CD4-positive, alpha-beta T cell treated with Interleukin-4 for 1 hour (primary cell): ENCODE measurements around the gene ABCG2.

Experiments used
- DNase-seq, 2 donors: peaks; one replicate each; pipeline ENCODE4 v3.0.0-alpha.2; 2020 to 2022

ABCG2 gene

DNA sequence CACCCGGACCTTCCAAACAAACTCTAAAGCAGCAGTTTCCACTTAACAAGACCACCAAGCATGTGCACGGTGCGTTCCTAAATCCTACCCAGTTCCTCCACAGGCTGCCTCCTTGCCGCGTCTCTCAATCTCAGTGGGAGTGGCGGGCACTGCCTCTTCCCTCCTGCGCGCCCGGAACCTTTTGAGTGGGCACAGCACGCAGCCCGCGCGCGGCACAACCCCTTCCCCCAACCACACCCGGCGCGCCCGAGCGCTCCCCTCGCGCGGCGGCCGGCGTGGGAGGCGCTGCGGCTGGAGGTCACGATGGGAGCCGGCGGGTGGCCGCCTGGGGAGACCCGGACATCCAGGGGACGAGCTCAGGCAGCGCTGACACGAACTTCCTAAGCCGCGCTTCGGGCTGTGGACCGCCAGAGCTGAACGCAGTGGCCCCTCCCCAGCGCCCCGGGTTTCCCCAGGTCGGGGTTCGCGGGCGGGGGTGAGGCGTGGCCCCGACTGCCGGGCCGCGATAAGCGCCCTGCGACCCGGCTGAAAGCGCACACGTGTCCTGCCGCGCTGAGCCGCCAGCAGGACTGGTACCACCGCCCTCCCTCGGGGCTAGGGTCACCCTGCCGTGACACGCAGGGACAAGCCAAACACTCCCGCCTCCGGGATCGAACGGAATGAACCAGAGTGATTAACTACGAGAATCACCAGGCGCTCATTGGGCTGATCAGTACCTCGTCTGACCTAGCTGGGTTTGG is at the start of gene ABCG2:
Gene ABCG2, minus strand, starts transcription at position 151 of the 740 bp plus-strand sequence. CDS start 18,644 bp downstream, outside the sequence.
- DNase-seq: peak in 1 of 2 donors; percentile 22

DNA sequence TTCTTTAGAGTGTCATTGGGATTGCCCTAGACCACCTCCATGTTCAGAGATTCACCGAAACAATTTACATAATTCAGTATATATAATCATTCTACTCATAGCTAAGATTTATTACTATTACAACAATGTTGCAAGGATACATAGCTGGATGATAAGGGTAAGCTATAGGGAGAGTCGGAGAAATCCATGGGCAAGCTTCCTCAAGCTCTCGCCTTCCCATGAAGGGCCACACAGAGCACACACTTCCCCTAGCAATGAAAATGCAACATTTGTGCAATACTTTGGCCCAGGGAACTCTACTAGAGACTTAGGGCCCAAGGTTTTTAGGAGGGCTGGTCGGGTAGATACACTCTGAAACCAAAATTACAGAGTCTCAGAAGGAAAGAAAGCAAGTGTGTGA is 49.7 kb upstream of the ABCG2 start:
- DNase-seq: no peak

DNA sequence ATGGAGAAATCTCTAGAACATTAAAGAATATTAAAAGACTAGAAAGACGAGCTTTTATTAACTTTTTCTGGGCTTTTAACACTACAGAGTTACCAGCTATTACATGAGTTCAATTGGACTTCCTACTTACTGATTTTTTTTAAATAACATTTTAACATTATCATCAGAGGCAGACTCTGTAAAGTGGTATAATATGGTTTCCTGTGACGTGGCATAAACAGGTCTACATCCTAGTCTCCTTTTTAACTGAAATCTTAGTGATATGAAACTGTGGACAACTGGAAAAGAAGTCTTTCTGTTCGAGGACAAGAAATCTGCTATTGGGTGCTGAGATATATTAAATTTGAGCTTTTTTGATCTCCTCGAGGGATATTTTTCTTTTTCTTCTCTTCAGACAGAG is 48.7 kb upstream of the ABCG2 start:
- no peak for DNase-seq

DNA sequence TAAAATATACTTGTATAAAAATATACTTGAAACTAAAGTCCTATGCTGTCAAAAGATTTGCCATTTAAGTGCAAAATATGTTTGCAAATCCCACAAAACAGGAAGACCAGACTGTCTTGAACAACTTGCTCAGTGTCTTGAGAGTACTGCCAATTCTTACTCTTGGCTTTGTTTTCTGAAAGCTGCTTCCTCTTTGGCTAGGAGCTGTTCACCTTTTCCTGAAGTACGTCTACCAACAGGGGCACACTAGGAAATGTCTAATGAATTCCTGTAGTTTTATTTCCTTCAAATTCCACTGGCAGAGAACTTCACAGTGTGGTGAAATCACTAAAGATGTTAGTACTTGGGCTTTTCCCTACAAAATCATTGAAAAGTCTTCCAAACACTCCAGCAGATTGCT is 46.4 kb upstream of the ABCG2 start:
- no peak for DNase-seq

DNA sequence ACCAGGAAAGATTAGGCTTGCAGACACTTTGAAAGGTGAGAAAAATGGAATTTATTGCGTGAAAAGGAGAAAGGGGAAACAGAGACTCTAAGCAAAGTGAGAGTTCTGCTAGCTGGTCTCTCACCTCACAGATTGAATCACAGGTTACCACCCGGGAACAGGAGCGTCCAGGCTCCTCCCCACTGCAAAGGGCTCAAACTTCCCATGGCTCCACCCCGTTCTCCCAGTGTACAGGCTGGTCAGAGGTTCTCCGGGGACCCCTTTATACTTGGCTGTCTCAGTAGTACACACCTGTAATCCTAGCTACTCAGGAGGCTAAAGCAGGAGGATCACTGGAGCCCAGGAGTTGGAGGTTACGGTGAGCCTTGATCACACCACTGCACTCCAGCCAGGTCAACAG is 44.0 kb upstream of the ABCG2 start:
- DNase-seq: no peak

DNA sequence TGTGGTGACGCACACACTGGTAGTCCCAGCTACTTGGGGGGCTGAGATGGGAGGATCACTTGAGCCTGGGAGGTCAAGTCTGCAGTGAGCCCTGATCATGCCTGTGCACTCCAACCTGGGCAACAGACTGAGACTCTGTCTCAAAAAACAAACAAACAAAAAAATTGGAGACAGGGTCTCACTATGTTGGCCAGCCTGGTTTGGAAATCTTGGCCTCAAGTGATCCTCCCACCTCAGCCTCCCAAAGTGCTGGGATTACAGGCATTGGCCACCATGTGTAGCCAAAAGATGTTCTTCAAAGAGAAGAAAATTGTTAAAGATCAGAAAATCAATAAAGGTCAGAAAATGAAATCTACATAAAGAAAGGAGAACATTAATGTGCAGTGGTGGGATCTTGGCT is 41.7 kb upstream of the ABCG2 start:
- DNase-seq: no peak

DNA sequence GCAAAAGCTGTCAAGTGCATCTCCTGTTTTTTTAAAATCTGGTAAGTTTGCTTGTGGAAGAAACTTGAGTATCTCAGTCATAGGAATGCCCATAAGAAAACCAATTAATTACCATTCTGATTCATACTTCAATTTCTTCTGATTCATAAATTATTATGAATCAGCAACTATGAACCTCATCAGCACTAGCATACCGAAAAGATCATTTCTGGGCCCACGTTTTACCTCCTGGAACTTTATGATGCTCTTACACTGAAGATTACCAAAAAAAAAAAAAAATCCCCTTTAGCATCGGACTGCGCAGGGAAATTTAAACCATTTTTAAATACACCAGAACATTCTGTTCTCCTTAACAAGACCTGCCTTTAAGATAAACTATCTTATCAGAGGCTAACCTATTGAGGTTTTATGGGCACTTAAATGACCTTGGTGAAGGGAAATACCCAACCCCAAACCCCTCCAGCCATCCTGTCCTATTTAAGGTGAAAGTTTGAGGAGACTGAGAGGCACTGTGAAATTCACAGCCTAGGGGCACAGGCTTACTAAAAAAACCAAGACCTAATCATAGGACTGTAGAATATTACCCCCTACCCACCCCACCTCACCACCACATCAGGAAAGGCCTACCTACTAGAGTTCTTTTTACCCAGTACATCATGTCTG is 38.2 kb upstream of the ABCG2 start:
- no peak for DNase-seq

DNA sequence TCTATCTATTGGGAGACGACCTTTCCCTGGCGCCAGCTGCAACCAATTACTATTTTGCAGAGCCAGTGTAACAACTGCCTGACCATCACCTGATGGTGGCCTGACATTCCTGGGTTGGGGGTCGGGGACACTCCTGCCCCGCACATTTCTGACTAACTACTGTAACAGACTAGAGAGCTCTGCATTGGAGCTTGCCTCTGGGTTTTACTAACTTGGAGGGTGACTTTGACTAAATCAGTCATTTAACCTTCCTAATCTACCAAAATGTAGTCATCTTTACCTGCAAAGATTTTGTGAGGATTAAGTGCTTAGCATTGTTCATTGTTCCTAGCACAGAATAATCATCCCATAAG is 37.5 kb upstream of the ABCG2 start:
- no peak for DNase-seq

DNA sequence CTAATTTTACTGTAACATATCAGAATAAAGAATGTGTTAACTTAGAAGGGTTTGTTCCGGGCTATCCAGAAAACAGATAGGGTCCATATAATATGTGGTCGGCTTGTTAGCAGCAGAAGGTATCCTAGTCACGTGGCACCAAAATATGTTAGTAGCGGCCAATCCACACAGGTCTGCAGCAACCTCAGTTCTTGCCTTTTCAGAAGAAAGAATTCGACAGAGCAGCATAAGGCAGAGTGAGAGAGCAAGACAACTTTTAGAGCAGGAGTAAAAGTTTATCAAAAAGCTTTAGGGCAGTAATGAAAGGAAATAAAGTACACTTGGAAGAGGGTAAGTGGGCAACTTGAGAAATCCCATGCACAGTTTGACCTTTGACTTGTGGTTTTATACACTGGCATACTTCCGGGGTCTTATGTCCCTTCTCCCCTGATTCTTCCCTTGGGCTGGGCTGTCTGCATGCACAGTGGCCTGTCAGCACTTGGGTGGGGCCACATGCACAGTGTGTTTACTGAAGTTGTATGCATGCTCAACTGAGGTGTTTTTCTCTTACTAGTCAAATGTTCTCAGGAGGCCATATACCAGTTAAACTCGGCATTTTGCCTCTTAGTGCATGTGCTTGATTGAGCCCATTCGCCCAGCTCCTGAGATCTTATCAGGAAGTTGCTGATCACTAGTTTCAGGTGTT is 37.0 kb upstream of the ABCG2 start:
- DNase-seq: no peak

DNA sequence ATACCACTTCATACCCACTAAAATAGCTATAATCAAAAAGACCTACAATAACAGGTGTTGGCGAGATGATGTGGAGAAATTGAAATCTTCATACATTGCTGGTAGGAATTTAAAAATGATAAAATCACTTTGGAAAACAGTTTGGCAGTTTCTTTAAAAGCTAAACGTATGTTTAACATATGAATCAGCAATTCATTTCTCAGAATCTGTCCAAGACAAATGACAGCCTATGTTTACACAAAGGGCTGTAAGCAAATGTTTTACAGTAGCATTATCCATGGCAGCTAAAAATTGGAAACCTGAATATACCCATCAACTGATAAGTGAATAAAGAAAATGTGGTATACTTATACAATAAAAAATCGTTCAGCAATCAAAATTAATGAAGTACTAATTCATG is 33.0 kb upstream of the ABCG2 start:
- DNase-seq: no peak

DNA sequence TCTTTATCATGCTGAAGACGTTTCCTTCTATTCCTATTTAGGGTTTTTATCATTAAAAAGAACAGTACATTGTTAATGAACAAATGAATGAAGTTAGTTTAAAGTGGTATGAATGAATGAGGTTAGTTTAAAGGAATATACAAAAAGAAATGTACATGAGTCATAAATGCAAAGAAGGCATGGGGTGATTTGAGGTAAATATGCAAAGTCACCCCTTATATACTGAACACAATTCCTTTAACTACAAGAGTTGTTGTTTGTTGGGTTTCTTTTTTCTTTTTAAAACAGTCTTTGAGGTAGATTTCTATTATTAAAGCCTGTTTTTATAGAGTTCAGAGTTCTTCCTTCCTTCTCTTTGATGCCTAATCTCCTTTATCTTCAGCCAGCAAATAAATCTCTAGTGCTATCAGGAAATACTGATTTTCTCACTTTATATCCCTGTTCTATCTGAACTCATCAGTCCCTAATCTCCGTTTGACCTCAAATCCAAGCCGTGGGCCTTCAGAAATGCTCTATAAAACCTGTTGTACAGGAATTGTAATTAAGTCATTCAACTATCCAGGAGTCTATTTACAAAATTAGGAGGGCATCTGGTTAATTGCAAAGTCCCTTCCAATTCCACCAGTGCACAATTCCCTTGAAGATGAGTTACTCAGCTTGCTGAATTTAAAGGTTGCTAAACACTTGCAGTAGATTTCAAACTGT is 31.6 kb upstream of the ABCG2 start:
- no peak for DNase-seq

DNA sequence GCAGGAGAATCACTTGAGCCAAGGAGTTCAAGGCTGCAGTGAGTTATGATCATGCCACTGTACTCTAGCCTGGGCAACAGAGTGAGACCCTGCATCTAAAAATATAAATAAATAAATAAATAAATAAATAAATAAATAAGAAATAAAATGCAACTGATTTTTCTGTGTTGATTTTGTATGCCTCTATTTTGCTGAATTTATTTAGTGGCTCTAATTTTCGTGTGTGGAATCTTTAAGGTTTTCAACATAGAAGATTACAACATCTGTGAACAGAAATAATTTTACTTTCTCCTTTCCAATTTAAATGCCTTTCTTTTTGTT is 30.9 kb upstream of the ABCG2 start:
- DNase-seq: no peak

DNA sequence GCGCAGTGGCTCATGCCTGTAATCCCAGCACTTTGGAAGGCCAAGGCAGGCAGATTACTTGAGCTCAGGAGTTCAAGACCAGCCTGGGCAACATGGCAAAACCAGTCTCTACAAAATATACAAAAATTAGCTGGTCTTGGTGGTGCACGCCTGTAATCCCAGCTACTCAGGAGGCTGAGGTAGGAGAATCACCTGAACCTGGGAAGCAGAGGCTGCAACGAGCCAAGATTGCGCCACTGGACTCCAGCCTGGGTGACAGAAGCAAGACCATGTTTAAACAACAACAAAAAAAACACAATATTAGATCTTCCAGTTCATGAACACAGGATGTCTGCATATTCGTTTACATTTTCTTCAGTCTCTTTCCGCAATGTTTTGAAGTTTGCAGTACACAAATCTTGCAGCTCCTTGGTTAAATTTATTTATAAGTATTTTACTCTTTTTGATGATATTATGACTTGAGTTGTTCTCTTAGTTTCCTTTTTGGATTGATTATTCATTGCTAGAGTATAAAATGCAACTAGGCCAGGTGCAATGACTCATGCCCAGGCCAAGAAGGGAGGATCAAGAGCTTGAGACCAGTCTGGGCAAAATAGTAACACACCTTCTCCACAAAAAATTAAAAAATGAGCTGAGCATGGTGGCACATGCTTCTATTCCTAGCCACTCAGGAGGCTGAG is 30.4 kb upstream of the ABCG2 start:
- no peak for DNase-seq

DNA sequence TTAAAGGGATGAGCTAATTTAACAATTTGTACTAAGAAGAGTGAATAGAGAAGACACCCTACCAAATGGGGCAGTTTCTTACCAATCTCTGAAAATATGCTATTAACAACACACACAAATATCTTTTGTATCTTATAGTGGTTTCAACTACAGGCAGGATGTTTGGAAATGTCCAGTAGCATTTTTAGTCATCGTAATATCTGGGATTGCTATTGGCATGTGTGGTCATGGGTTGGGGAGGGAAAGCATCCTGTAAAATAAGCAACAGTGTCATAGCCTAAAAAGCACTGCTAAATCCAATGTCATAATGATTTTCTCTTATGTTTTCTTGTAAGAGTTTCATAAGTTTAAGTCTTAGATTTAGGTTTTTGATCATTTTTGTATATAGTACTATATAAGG is 29.3 kb upstream of the ABCG2 start:
- DNase-seq: no peak

DNA sequence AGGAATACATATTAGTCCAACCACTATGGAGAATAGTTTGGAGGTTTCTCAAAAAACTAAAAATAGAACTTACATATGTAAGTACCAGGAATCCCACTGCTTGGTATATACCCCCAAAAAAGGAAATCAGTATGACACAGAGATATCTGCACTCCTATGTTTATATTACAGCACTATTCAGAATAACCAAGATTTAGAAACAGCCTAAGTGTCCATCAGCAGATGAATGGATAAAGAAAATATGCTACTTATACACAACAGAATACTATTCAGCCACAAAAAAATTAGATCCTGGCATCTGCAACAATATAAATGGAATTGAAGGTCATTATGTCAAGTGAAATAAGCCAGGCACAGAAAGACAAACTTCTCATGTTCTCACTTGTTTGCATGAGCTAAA is 27.5 kb upstream of the ABCG2 start:
- no peak for DNase-seq

DNA sequence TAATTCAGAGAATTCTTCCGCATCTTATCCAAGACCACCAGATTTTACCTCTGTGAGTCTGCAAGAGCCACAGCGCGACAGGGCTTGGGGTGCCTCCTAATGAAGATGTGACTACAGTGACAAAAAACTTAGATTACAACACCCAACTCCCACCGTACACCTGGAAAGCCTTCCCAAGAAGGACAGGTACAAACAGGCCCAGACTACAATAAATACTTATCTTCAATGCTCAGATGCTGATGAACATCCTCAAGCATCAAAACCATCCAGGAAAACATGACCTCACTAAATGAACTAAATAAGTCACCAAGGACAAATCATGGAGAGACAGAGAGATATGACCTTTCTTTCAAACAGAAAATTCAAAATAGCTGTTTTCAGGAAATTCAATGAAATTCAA is 20.8 kb upstream of the ABCG2 start:
- no peak for DNase-seq

DNA sequence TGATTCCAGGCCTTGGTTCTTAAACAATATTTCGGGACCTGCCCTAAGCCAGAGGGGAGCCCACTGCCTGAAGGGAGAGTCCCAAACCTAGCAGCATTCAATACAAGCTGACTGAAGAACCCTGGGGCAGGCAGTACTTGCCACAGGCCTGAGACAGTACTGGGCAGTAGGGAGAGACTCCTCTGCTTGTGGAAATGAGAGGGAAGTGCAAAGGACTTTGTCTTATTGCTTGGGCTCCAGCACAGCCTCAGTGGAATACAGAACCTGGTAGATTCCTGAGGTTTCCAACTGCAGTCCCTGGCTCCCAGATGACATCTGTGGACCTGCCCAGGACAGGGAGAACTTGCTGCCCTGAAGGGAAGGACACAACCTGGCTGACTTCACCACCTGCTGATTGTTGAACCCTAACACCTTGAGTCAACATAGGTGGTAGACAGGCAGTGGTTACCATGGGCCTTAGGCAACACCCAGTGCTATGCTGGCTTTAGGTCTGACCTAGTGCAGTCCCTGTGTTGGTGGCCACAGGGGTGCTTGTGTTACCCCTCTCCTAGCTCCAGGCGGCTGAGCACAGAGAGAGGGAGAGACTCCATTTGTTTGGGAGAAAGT is 20.3 kb upstream of the ABCG2 start:
- no peak for DNase-seq

DNA sequence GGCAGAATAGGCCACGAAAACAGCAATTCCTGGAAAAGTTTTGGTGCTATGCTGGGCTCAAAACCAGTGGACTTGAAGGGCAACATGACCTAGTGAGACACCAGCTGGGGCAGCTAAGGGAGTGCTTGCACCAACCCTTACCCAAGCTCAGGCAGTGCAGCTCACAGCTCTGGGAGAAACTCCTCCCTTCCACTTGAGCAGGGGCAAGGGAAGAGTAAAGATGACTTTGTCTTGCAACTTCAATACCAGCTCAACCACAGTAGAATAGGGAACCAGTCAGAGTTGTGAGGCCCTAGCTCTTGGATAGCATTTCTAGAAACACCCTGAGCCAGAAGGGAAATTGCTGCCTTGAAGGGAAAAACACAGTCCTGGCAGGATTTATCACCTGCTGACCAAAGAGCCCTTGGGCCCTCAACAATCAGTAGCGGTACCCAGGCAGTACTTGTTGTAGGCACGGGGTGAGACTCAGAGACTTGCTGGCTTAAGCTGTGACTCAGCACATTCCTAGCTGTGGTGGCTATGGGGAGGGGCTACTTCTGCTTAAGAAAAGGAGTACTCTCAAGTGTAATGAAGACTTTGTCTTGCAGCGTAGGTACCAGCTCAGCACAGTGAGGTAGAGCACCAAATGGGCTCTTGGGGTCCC is 19.7 kb upstream of the ABCG2 start:
- peak in 1 of 2 donors; percentile 45 for DNase-seq

DNA sequence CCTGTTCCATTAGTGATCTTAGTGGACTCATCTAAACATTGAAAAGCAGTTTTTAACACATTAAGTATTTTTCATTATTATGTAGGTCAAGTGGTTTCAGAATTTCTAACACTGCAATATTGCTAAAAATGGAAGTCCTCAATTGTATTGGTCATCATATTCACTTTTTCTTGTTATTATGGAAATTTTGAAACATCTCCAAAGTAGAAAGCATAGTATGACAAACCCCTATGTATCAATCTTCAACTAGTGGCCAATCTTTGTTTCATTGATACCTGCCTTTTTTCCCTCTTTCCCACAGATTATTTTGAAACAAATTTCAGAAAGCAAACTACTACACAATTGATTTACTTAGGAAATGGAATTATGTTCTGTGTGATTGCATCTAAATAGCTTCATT is 14.5 kb upstream of the ABCG2 start:
- no peak for DNase-seq

DNA sequence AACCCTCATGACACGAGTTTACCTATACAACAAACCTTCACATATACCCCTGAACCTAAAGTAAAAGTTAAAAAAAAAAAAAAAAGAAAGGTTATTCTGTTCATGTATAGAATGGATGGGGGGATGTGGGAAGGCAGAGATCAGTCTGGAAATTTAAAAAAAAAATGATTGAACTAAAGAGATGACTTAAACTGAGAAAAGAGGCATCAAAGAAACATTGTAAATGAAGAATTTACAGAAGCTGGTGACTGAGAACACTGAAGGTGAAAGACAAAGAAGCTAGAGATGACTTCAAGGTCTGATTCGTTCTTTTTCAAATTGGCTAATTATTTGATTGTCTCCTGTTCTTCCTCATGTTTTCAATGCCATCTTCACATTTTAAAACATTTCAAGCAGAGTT is 12.8 kb upstream of the ABCG2 start:
- no peak for DNase-seq

DNA sequence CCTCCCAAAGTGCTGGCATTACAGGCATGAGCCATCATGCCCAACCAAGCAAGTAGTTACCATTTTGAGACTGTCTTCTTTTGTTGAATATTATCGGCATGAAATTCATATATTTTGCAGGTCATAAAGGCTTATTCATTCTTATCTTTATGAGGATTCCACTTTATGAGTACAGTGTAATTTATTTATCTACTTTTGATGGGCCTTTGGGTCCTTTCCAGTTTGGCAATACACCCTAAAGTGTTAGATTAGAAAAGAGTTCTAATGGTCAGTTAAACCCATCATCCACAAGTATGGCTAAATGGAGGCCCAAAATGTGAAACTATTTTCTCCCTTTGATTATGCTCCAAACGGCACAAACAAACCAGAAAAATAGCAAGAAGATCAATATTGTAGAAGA is 10.9 kb upstream of the ABCG2 start:
- no peak for DNase-seq

DNA sequence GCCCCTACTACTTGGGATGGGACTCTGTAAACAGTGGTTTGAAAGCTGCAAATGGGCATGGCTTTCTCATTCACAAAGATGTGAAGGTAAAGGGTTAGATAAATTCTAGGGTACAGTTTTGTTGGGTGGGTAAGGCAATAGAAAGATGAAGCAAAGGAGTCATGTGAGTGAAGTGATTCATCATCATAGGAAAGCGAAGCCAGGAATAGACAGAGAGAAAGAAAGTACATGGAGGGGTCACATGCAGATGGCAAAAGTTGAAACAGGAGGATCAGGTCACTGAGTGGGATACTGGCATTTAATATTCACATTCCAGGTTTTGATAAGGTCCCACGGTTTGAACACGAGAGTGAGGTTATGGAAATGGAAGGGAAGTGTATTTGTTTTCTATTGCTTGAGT is 8.2 kb upstream of the ABCG2 start:
- DNase-seq: no peak
